DMS 273 (cell line): Measurements from ENCODE around the gene DTD1.

Experiments
- DNase-seq: peaks from one replicate; lab custom pipeline; 2025; ENCODE audit not compliant: unreplicated experiment; lab: John Stamatoyannopoulos, UW

DTD1 gene

DNA sequence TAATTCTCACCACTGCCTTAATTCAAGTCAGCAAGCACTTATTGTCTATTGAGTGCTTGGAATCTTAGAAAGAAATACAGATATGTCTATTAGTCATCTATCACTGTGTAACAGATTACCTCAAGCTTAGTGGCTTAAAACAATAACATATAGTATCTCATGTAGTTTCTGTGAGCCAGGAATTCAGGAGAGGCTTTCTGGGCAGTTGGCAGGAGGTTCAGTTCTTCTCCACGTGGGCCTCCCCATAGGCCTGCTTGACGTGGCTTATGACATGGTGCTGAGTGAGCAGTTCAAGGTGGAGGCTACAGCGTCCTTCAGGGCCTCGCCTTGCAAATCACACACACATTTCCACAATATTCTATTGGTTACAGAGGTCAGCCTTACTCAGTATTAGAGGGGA lies 69.7 kb downstream of the DTD1 start:
- DNase-seq = no peak

DNA sequence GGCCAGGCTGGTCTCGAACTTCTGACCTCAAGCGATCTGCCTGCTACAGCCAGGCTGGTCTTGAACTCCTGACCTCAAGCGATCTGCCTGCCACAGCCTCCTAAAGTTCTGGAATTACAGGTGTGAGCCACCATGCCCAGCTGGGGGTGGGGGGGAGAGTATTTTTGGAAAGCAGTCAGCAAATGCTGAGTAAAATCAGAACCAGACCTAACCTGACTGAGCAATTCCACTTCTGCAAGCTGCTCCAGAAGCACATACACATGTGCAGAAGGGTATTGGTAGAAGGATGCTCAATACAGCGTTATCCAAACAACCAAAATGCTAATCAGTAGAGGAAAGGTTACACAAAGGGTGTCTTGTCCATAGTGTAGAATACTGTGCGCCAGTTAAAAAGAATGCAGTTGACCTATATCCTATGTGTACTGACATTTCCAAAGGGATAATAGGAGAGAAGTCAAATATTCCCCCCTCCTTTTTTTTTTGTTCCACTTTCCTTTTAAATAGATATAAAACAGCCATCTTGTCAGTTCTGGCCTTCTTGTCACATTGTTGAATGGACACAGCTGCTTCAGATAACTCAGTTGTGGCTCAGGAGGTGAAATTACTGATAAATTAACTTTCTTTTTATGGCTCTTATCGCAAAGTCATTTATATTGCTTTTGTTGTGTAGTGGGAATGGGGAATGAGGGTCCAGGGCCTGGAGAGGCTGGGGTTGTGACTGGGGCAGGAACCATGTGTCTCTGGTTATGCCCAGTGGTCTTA lies 74.6 kb downstream of the DTD1 start:
- no peak for DNase-seq

DNA sequence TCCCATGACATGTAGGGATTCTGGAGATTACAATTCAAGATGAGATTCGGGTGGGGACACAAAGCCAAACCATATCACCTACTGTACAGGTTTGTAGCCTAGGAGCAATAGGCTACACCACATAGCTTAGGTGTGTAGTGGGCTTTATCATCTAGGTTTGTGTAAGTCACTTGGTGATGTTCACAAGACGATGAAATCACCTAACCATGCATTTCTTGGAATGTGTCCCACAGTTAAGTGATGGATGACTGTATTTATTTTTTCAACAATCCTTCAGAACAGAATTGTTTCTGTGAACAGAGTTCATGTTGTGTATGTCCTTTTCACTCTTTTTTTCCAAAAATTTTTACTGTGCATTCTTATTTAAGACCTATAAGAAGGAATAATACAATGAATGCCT lies 76.1 kb downstream of the DTD1 start:
- no peak for DNase-seq

DNA sequence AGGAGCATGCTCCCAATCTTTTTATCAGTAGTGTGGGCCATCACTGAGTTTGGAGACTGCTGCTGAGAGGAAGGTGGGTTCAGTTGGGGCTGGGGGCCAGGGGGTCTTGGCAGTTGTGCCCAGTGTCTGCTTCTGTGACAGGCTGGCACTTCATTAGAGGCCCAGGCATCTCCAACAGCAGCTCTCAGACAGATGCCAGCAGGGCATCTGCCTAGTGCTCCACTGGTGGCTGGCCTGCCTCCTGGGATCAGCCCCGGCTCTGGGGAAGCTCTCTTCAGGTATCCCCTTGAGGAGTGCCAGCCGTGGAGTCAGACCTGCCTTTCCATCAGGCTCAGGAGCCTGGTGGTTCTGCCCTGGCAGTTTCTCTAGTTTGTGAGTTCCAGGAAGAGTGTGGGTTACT lies 77.3 kb downstream of the DTD1 start:
- DNase-seq = no peak

- peak; percentile 69 for DNase-seq
Observed at GRCh38 chr20:18666803-18667415, 79.1 kb downstream of the DTD1 start.

GRCh38 chr20:18669241-18670019 lies 81.6 kb downstream of the DTD1 start:
- no peak for DNase-seq

DNA sequence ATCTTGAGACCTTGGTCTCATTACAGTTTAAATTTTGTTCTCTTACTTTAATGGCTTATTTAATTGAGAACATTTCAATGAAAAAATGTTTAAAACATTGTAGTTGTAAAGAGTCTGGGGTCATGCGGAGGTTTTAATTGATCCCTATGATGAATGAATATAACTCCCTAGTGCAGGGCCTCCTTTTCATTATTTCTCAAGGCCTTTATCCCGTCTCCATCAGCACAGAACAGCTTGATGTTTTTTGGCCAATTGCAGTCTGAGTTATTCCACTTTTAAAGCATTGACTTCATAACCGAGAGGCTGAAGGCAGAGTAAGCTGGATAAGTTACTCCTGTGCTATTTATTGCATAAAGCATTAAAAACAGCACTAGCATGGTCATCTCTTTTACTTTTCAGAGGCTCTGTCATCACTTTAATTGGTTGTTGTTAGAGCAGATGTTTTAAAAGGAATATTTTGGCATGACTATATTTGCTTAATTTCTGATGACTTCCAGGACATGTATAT lies 83.4 kb downstream of the DTD1 start:
- DNase-seq = no peak

GRCh38 chr20:18672834-18673233 lies 85.0 kb downstream of the DTD1 start:
- DNase-seq = peak; percentile 89

DNA sequence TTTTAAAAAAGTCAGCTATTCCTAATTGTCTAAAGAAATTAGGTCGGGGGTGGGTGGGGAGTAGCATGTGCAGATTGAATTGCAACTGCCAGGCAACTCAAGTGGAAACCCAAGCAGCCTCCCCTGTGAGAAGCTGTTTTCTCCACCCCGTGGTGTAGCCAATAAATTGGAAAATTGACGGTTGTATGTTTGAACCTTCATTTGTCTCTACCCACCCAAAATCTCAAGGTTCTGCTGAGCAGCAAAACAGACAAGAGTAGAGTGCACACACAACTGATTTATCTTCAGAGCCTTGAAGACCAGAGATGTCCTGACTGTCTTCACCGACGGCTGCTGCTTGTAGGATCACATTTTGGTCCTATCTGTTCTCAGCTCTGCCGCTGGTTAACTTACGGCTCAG lies 88.5 kb downstream of the DTD1 start:
- no peak for DNase-seq

DNA sequence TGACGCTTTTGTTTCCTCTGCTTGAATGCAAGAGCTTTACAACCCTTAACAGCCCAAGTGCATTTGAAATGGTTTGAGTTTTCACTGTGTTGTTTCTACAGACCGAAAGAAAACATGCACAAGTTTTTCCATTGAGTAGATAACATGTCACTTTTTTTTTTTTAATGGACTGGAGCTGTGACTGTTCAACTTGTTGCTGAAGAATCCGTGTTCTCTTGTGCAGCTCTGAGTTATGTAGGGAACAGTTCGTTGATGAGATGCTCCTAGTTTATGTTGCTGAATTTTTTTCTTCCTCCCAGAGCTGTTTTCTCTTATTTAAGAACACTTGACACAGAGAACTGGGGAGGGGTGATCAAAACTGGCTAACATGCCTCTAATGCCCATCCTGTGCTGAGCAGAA lies 89.3 kb downstream of the DTD1 start:
- no peak for DNase-seq

- DNase-seq = peak; percentile 71
Observed at GRCh38 chr20:18678549-18679419, 90.9 kb downstream of the DTD1 start.

- no peak for DNase-seq
Observed at GRCh38 chr20:18683839-18684238, 96.0 kb downstream of the DTD1 start.

- DNase-seq = no peak
Observed at GRCh38 chr20:18684775-18685174, 96.9 kb downstream of the DTD1 start.

DNA sequence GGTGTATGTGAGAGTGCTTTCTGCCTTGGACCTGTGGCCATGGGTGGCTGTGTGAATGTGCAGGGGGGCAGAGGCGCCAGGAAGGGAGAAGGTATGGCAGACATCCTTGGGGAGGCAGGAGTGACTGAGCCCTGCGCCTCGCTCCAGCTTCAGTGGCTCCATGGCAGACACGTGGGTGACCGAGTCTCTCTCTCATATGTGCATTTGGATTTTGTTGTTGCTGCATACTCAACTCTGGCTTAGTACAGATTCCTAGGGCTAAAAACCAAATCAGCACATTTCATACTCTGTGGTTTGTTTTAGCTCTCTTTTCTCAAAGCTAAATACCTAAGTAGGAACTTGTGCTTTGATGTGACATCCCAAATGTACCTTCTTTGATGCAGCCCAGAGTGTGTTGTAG lies 97.6 kb downstream of the DTD1 start:
- DNase-seq = no peak

DNA sequence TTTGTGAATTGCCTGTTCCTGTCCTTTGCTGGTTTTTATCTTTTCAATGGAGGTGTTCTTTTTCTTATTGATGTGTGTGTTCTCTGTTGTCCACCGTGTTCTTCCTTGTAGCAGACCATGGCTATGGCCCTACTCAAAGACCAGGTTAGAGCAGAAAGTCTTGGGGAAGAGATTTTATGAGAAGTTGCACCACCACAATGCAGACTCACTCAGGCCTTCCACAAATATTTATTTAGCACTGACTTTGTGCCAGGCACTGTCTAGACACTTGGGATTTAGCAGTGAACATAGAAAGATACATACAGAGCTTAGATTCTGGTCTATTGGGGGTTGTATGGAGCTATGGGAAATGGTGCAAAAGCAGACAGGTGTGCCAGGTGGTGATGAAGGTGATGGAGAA lies 98.8 kb downstream of the DTD1 start:
- DNase-seq = no peak

DNA sequence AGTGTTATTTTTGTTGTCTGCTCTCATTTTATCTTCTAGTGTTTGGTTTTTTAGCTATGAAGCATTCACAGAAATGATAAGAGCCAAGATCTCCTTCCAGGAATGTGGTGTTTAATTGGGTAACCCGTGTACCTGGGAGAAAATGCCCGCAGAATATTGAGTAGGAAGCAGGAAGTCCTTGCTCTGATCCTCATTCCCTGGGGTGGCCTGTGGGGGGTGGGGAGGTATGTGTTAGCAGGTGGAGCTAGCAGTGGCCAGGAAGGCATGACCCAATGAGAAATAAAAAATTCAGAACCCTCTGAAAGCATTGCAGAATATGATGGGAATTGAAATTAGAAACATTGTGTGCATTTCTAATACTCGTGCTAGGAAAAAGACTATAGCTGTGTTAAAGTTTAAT lies 100.8 kb downstream of the DTD1 start:
- DNase-seq = no peak

DNA sequence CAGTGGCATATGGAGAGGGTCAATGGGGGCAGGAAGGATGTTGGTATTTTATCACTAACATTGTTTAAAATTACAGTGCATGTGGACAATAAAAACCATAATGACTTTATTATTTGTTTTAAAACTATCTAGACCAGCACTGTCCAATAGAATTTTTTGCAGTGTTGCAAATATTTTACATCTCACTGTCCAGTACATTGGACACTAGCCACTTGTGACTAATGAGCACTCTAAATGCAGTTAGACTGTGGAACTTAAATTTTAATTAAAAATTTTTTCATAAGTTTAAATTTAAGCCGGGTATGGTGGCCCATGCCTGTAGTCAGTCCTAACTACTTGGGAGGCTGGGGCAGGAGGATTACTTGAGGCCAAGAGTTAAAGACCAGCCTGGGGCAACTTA lies 101.7 kb downstream of the DTD1 start:
- no peak for DNase-seq

- peak; percentile 46 for DNase-seq
Observed at GRCh38 chr20:18692447-18692846, 104.6 kb downstream of the DTD1 start.

DNA sequence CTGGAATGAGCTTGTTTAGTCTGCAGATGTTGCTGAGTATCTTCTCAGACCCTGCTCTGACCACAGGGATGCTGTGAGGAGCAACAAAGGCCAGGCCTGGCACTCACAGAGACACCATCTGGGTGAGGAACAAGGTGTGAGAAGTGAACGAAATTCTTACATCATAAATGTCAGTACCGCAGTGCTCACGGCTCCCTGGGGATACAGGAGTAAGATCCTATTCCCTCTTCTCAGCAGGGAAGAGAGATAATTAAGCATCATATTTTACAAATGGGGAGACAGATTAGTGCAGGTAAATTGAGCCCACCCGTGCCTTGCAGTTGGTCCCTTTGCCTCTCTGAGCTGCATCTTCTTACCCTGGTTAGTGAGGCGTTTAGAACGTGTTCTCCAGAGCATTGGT lies 106.2 kb downstream of the DTD1 start:
- peak; percentile 43 for DNase-seq

GRCh38 chr20:18695175-18695574 lies 107.3 kb downstream of the DTD1 start:
- no peak for DNase-seq
